CD4-positive, alpha-beta T cell treated with Interleukin-12 subunit alpha and Interleukin-12 subunit beta, for 1 hour (primary cell): ENCODE measurements around the gene KPNA1.
A peak's percentile ranks its signal among the peaks of the same experiment; 100 is the strongest.

ENCODE experiments used
- DNase-seq: peaks from one replicate; pipeline ENCODE4 v3.0.0-alpha.2; 2020

The KPNA1 gene

DNA sequence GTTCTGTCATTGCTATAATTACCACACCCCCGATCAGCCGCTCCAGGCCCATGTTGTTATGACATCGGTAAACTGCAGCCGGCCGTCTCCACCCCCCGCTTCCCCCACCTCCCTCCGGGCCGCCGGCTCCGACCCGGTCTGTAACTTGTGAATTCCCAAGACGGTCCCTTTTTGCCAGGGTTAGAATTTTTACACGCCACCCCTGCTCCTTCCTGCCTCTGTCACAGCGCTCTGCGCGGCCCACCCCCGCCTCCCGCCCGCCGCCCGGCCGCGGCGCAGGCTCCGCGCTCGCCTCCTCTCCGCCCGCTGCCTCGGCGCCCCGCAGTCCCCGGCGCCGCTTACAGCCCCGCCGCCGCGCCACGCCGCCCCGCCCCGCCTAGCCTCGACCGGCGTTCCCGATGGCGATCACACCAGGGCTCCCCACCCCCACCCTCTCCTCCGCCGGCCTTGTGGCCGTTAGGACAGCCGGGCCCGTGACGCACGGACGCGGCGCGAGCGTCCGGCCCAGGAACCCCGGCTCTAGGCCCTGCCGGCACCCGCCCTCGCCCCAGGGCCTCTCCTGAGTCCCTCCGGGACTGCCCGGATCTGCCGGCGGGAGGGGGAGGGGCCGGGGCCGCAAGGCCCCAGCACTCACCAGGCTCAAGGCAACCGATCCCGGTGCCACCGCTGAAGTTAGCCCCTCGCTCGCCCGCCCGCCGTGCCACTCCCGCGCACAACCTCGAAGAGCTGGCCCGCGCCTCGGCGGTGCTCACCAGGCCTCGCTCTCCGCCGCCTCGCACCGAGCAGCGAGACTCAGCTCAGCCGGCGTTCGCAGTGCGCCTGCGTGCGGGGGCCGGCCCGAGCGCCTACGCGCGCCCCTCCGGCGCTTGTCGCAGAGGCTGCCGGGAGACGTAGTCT, at the start of gene KPNA1:
KPNA1 (minus strand) TSS at position 817 of the 897 bp plus-strand sequence. CDS start 18,374 bp downstream, outside the sequence.
- peak; percentile 89 for DNase-seq

DNA sequence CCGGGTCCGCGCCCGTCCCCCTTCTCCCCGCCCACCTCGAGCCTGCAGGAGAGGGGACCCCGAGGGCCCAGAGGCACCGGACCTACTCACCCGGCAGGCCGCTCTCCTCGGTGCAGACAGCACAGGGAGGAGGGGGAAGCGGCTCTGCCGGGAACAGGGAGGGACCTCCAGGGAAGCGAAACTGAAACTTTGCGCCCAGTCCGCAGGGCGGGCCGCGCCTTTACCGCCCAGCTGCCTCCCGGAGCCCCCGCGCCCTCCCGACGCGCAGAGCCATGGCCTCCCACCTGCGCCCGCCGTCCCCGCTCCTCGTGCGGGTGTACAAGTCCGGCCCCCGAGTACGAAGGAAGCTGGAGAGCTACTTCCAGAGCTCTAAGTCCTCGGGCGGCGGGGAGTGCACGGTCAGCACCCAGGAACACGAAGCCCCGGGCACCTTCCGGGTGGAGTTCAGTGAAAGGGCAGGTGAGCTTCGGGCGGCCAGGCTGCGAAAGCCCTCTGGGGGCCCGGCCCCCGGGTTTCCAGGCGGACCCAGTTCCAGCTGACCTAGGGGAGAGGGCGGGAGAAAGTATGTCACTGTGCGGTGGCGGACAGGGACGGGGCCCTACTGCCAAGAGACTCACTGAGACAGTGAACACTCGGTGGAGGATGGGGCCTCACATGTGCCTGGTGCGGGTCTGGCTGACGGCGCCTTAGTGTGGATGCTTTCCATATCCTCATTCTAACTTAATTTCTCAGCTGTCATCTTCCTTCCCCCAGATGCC, 49.6 kb upstream of the KPNA1 start, which contains the start of the genes DTX3L and PARP9:
DTX3L (plus strand) TSS at position 184 of the 758 bp plus-strand sequence; CDS start at position 273, 89 bp downstream.
PARP9 (minus strand) TSS at position 146 of the 758 bp plus-strand sequence. CDS start 4,680 bp downstream, outside the sequence.
- peak; percentile 80 for DNase-seq

DNA sequence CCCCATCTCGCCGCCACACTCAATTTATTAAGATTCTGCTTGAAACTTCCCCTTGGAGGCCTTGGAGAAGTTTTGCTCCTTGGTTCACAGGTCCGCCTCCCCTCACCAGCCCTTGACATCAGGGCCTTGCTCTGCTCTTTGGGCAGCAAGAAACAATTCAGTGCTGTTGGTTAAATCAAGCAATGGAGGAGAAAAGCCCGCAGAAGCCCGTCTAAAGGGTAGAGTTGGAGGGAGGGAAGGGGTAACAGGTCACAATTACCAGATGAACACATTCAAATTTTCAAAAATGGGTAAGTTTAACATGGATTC, 48.9 kb upstream of the KPNA1 start:
- DNase-seq = no peak

DNA sequence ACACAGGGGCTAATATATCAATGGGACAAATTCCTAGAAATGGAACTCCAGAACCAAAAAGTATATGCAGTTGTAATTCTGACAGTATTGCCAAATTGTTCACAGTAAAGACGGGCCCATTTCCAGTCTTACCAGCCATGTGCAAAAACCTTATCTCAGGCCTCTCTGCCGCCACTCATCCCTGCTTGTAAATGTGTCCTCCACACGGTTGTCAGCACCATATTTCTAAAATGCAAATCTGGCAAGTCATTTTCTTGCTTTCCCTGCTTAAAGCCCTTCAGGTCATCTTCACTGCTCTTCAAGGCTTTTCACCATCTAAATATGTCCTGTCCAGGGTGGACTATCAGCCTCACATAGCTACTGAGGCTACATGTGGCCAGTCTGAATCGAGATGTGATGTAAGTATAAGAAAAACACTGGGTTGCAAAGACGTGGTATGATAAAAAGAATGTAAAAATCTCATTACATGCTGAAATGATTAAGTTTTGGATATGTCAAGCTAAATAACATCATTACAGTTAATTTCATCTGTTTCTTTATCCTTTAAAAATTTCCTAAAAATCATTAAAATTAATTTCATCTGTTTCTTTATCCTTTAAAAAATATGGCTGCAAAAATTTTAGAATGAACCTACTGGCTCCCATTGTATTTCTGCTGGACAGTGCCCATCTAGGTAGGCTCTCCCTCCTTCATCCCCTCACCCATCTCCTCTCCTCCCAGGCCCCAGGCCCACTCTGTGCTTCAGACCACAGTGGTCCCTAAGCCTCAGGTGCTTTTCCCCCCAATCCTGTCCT, 48.4 kb upstream of the KPNA1 start:
- DNase-seq = no peak

DNA sequence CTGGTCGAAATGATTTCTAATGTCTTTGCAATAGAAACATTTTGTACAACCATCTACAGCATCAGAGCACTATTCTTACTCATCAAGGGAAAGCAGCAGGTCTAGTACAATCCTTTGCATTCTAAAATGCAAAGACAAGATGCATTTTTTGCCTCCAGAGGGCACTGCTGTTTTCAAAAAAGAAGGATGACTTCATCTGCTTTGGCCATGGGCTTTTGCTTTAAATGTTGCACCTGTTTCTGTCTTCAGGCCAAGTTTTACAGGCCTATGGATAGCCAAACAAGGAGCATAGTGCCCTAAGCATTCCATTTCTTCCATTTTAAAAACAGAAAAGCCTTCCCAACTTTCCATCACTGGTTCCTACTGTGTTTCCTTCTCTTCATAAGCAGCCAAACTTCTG, 45.9 kb upstream of the KPNA1 start:
- peak; percentile 77 for DNase-seq

DNA sequence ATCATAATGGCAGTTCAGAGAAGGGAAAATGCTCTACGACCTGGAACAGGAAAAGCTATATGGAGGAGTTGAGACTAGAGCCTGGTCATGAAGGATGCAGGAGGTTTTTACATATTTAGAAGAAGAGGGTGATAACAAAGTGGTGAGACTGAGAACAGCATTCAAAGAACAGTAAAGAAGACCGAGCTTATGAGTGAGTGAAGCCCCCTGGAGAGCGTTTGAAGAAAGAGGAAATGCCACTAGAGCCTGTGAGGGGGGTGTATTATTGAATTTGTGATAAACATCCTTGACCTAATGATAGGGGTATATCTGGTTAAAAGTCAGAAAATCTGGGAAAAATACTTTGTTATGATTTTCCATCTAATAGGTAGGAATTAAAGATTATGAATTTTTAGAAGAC, 45.2 kb upstream of the KPNA1 start:
- DNase-seq = no peak

DNA sequence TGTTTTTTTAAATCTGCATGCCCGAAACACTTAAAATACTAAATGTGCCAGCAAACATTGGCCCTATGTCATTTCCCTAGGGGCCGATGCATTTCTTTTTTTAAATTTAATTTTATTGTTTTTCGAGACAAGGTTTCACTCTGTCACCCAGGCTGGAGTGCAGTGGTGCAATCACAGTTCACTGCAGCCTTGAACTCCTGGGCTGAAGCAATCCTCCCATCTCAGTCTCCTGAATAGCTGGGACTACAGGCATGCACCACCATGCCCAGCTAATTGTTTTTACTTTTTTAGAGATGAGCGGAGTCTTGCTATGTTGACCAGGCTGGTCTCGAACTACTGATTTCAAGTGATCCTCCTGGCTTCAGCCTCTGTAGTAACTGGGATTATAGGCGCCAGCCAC, 43.9 kb upstream of the KPNA1 start:
- no peak for DNase-seq

DNA sequence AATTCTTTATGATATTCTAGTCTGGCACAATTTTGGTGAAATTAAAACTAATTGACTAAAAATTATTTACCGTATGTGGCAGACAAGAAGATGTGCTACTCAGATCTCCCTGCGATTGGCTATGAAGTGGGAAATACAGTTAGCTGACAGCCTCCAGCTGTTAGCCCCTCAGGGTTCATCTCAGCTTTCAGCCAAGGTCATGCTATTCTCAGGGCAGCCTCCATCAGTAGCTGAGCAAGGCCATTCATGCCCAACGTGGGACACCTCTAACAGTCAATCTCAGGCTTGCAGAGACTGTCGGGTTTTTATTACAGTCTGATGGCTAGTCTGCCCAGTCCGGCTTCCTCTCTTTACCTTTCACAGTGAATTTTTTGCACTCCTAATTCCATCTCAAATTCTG, 42.6 kb upstream of the KPNA1 start:
- no peak for DNase-seq

DNA sequence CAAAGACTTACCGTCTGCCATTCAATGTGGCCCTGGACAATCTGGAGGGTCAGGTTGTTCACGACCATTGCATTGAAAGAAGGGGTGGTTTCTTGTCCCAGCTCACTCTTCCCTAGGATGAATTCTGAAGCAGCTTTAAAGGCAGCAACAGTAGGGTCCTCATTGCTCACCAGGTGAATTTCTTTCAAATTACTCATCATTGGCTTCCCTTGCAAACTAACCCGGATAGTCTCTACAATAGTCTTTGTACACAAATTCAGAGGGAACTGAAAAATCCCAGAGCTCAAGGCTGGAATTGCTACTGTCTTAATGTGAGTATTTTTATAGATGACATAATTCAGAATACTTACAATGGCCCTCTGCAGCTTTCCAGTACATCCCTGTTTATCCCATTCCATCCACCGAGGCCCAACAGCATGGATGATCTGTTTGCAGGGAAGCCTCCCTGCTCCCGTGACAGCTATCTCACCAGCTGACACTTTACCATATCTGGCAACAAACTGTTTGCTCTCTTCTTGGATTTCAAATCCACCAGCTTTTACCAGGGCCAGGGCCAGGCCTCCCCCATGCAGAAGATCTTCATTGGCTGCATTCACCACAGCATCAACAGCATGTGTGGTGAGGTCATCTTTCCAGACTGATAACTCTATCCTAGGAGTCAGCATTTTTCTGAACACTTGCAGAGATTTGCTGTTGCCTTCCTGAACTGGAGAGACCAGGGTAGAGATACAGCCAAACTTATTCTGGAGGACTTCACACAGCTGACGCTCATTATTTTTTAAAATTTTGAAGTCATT, 40.7 kb upstream of the KPNA1 start:
- DNase-seq = no peak

DNA sequence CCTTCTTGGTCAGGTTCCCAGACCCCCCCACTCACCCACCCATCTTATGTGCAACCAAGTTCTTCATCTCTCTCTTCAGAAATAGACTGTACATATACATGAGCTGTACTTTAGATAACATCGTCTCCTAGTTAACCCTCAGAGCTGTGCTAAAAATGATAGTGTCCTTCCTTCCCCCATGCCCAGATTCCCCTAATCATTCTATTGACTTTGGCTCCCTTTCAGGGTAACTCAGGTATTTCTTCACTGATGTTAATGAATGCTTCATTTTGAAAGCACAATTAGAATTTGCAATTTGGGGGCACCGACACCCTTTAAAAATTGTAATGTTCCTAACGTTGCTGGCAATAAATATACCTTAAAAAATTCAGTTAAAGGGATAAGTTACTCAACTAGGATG, 38.4 kb upstream of the KPNA1 start:
- no peak for DNase-seq

DNA sequence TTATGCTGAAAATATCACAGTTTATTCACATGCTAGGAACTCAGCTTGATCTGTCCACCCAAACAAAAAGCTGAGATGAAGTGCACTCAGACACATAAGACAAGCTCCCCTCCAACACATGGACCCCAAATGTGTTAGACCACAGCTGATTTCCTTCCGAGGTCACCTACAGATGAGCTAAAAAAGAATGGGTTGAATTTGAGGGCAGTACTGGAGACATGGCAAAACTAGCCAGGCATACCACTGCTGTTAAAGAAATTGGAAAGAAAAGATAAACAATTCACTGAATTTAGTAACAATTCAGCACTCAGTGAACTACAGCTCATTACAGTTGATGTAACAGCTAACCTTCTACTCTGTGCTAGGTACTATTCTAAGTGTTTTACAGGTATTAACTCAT, 33.9 kb upstream of the KPNA1 start:
- DNase-seq = no peak

DNA sequence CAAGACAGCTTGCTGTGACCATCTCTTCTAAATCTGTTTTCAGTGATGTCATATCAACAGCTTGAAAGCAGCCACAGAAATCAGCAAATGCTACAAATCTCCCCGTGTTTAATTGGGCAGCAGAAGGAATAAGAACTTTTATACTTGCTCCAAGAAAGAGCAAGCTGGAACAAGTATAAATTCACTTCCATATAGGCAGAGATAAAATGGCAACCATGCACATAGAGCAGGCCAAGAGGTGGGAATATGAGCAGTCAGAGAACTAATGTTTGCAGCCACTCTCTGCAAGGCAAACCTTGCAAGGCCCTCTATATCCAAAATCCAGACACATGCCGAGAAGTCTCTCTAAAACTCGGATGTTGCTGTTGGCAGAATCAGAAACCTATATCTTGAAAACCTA, 33.3 kb upstream of the KPNA1 start:
- no peak for DNase-seq

DNA sequence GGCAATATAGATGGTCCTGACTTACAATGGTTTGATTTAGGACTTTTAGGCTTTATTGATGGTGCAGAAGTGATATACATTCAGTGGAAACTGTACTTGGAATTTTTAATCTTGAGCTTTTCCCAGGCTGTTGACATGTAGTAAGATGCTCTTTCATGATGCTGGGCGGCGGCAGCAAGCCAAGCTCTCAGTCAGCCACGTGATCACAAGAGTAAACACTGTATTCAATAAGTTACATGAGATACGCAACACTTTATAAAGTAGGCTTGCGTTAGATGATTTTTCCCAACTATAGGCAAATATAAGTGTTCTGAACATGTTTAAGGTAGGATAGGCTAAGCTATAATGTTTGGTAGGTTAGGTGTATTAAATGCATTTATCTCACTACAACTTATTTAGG, 31.4 kb upstream of the KPNA1 start:
- no peak for DNase-seq

DNA sequence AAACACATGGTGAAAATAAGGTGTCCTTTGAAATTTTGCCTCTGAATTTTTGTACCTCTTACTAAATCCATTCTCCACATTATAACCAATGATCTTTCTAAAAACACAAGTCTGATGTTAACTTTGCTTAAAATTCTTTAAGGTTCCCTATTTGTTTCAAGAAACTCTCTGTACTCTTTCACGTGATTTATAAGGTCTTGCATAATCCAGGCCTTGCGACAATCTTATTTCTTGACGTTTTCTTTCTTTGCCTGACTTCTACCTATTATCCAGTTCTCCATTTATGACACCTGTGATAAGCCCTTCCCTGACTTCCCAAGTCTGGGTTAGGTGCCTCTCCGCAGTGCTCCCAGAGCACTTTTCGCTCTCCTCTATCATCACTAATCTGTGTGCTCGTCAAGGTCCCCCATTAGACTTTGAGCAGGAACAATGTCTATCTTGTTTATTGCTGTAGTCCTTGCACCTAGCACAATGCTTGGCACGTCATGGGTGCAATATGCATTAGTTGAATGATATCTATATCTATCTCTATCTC, 24.3 kb upstream of the KPNA1 start:
- no peak for DNase-seq

DNA sequence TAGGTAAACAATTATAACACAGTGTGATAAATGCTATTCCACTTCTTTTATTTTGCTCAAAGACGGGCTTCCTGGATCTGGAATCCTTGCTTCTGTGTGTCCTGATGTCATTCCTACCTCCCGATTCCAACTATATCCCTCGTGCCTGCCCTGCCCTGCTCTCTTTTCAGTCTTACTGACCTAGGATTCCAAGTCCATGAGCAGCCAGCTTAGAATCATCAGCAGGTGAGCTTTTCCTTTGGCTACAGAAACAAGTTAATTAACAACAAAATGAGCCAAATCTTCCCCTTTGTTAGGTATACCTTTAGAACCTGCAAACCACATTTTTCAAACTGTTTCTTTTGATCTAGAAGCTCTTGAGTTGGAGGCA, 21.9 kb upstream of the KPNA1 start:
- no peak for DNase-seq

DNA sequence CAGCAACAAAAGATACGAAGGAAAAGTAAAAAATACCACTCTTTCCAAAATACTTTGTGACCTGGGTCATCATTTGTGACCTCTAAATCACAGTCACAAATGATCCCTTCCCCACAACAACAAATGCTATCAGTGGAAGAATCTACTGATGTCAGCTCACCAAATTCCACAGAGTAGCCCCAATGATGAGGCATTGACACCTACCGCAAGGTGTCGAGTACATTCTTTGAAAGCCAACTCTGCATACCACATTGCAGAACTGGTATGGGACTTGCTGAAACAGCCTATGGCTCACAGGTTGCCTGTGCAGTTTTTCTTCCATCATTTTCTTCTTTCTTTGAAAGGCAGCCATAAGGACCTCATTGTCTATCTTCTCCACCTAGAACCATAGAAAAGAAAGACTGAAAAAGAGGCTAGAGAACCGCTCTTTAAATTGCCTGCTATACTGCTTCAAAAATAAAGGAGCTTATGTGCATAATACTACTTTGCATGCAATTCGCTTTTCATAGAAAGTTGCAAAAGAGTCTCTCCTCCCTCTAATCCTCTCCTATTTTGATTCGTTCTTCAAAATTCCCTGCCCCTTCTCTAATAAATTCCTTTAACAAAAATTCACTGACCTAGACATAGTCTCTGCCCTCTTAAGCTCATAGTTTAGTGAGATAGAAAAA, 21.4 kb upstream of the KPNA1 start:
- no peak for DNase-seq

DNA sequence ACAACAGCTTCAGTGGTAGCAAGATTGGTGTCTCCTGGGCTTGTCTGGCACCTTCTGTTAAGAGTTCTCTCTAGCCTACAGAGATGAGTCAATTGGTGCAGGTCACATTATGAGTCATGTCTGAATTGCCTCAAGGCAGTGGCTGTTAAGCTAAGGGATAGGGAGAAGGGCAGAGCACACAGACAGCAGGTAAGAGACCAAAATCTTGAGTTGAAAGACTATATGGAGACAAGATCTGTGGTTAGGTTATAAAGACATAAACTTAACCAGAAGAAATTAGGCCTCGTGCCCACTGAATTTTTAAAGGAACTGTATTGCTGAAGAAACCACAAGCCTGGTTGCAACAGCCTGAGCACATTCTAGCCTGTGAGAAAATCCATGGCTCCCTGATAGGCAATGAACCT, 19.2 kb upstream of the KPNA1 start:
- no peak for DNase-seq

DNA sequence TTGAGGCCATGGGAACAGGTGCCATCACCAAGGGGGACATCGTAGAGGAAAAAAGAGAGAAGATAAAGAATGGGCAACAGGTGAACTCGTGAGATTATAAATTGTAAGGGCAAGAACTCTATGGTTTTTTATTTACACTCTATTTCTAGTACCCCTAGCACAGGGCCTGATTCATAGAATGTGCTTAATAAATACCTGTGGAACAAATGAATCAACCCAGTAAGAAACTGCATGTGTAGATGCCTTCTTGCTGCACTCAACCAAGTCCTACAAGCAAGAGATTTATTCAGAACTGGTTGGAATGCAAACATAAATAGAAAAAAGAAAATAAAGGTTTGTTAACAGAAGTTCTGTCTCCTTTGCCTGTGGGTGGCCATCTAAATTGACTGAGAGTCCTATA, 18.7 kb upstream of the KPNA1 start:
- DNase-seq = no peak

DNA sequence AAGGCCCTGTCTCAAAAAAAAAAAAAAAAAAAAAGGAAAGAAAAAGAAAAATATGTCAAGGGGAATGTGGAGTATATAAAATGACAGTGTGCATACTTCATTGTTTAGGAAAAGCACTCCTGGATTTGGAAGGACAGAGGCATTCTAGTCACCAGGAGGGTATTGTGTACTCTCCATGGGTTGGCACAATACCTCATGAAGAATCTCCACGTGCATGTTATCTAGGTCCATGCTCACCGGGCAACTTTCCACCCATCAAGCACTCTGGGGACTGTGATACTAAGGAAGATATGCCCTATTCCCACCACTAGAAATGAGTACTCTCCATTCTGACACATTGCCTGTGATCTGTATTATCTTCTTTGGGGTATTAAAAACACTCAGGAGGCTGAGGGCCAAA, 15.4 kb upstream of the KPNA1 start:
- no peak for DNase-seq

DNA sequence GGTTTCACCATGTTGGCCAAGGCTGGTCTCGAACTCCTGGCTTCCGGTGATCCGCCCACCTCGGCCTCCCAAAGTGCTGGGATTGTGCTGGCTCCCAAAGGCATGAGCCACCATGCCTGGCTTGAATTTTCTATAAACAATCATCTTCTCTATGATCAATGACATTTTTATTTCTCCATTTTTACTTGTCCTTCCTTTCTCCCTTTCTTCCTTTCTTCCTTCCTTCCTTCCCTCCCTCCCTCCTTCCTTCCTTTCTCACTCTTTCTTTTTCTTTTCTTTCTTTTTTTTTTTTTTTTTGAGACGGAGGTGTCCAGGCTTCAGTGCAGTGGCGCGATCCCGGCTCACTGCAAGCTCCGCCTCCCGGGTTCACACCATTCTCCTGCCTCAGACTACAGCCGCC, 8.6 kb upstream of the KPNA1 start:
- DNase-seq = no peak

DNA sequence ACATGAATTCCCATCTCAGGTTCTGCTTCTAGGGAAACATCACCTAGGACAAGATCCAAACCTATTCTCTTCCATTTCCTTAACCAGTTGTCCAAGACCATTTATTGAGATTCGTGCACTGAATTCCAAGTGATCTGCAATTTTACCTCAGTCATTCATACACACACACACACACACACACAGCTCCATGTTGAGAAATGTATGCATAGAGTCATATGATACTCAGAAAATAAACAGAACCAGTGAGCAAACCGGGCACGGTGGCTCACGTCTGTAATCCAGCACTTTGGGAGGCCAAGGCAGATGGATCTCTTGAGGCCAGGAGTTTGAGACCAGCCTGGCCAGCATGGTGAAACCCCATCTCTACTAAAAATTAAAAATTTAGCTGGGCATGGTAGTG, 6.1 kb upstream of the KPNA1 start:
- DNase-seq = no peak

DNA sequence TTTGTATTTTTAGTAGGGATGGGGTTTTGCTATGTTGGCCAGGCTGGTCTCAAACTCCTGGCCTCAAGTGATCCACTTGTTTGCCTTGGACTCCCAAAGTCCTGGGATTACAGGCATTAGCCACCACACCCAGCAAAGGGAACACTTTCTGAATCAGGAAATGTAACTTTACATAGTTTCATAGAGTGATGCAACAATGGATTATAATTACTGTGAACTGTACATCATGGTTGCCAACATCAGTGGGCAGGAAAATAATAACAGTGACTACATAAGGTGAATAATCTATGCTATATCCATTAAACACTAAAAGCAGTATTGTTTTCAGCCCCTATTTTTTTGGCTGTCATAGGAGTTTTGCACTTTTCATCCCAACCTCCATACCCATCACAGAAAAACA, 5.0 kb upstream of the KPNA1 start:
- no peak for DNase-seq
